NCI-H82 treated with DMSO at 0.1 percent for 48 hours (cell line): ENCODE measurements around the gene CD52.
"Not testable (repeated sequence)": the region's sequence is repeated elsewhere in the genome, so short reads cannot be mapped to it uniquely, and the experiment has no call there.

ENCODE experiments used
- DNase-seq: peaks from one replicate; lab custom pipeline; 2025; ENCODE audit not compliant: unreplicated experiment; lab: John Stamatoyannopoulos, UW

The CD52 gene

GRCh38 chr1:26283871-26284596 is 33.7 kb upstream of the CD52 start:
- DNase-seq = no peak

GRCh38 chr1:26284597-26285347 is 33.0 kb upstream of the CD52 start:
- DNase-seq = peak; percentile 20

GRCh38 chr1:26285366-26286063 is 32.2 kb upstream of the CD52 start:
- no peak for DNase-seq

GRCh38 chr1:26286064-26286416 is 31.7 kb upstream of the CD52 start:
- no peak for DNase-seq

GRCh38 chr1:26287033-26287711 is 30.6 kb upstream of the CD52 start:
- DNase-seq = no peak

DNA sequence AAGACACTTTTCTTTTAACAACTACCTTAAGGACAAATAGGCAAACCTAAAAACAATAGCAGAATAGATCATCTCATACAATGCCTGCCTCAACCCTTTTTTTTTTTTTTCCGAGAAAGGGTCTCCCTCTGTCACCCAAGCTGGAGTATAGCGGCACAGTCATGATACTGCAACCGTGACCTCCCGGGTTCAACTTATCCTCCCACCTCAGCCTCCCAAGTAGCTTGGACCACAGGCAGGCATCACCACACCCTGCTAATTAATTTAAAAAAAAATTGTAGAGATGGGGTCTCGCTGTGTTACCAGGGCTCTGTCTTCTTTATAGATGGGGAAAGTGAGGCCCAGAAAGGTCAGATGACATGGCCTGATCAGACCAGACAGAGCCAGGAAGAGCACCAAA is 29.9 kb upstream of the CD52 start:
- DNase-seq = no peak

- DNase-seq = no peak
These were observed 29.3 kb upstream of the CD52 start for GRCh38 chr1:26288311-26288941.

DNA sequence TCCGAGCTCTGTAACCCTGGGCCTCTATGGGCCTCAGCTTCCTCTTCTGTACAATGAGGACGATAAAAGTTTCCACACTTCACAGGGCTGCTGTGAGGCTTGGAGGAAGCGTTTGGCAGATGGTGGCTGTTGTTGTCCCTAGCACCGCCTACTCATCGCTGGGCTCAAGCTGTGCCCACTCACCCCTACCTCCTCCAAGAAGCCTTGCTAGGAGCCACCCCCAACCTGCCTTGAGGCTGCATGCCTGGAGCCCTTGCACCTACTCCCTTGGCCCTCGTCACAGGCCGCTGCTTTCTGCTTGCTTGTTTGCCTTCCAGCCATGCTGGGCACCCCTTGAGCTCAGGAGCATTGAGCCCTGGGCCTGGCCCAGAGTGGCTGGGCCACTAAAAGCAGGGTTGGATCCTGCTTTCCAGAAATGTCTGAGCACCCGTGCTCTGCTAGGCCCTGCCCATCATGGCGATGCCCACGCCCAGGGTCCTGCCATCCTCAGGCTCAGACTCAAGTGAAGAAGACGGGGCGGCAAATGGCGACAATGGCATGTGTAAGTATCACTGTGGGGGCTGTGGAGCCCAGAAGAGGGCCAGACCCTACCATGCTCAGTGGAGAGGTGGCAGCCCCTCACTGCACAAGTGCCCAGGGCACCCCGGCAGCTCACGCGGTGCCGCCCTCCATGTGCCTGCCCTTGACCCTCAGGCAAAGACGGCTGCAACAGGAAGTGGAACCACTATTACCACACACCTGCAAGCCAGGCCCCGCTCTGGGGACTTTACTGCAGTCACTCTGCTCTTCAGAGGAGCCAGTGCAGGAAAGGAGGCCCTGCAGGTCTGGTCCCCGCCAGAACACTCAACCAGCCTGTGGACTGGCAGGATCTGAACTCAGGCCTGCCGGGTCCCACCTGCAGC is 28.3 kb upstream of the CD52 start:
- no peak for DNase-seq

DNA sequence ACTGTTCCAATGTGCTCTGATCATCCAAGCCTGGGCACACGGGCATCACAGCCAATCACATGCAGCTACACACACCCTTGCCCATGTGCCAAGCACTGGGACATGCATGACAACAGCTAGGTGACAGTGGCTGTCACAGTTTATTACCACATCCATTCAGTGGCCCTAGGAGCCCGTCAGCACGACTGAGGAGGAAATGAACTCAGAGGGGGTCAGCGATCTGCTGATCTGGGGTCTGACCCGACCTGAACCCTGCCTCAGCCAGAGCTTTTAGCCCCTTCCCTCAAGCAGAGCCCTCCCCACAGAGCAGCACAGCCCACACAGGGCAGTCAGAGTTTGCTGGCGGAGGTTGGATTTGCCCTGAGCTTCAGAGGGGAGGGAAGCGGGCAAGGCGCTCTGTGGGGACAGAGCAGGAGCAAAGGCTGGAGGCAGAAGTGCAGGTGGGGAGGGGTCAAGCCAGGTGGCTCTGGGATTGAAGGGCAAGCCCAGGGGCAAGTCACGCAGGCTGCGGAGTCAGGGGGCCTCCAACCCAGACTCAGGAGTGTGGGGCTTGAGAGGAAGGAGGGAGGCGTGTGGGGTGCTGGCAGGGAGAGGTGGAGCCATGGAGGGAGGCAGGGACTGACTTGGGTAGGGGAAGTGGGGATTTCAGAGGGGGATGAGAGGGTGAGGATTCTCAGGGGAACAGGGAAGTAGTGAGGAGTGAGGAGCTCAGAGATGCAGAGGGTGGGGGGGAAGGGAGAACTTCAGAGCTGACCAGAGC is 27.5 kb upstream of the CD52 start:
- no peak for DNase-seq

DNA sequence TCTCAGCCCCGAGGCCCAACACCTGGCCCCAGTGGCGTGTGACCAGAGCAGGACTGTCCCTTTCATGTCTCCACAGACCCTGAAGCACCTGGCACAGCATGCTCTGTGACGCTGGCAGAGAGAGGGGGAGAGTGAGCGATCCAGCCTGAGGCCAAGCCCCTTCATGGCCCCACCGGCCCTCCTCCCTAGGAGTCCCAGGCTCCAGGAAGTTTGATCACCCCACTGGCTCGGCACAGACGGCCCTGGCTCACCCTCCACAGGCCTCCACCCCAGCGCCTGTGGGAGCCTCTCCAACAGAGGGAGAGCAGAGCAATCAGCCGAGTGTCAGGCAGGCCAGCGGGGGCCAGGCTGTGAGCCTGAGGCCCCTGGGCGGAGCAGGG is 26.9 kb upstream of the CD52 start:
- no peak for DNase-seq

DNA sequence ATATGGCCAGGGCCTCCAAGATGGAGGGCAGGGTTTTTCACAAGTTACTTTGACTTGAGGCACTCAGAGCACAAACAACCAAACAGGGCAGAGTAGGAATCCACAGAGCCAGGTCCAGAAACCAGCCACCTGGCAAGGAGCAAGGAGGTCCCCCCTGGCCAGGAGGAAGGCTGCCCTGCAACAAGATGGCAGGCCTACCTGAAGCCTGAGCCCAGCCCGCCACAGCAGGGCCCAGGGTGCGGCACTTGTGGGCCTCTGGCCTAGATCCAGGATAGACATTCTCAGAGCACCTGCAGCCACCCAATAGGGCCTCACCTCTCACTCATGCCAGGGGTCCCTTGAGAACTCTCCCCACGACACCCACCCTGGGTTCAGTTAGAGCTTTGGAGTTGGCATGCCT is 26.3 kb upstream of the CD52 start:
- no peak for DNase-seq

DNA sequence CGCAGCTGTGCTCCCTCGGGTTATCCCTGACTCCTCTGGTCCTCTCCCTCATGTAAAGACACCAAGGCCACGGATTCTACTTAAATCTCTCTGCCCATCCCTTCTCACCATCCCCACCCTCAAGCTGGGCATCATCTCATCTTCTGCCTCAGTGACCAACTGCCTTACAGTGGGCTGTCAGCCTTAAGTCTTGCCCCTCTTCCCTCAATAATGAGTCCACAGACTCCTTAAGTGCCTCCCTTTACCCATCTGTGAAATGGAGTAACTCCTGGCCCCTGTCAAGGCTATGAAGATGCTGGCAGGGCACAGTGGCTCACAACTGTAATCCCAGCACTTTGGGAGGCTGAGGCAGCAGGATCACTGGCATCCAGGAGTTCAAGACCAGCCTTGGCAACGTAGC is 25.8 kb upstream of the CD52 start:
- no peak for DNase-seq

- not testable (repeated sequence) for DNase-seq
These were observed 25.0 kb upstream of the CD52 start for GRCh38 chr1:26292735-26293134.

DNA sequence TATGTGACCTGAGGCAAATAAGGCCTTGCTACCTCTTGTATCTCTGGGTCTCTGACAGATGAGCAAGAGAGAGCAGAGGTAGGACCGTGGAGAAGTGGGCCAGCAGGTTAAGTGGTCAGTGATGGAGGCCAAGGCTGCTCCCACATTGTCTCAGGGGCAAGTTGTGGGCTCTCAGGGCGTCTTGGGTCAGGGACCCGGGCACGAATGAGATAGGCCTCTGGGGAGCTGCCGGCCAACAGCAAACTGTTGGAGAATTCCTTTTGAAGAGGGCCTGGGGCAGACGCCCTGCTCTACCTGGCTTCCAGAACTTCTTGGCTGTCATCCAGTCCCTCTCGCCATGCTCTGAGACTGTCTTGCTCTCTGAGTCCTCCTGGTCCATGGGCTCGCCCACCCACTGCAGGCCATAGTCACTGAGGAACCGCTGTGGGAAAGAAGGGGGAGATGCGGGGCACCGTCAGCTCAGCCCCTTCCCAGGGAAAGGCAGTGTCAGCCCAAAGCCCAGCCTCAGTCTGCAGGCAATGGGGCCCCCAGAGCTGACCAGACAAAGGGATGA is 23.8 kb upstream of the CD52 start:
- DNase-seq = no peak

- no peak for DNase-seq
These were observed 22.3 kb upstream of the CD52 start for GRCh38 chr1:26295194-26296138.

GRCh38 chr1:26296340-26297056 is 21.3 kb upstream of the CD52 start:
- no peak for DNase-seq

GRCh38 chr1:26297057-26297790 is 20.5 kb upstream of the CD52 start:
- DNase-seq = no peak
